Right ventricle myocardium inferior (tissue), 1 donor: Measurements from ENCODE around the gene GAB2. TPM values are rescaled to one million over a fixed set of nuclear protein-coding genes. Genes with fewer than 3 reads are reported as not detected.

Experiments
- ATAC-seq: fragments of 200-7000 bp; cut with Tn5 transposase; one replicate; pipeline ENCODE4 v1.9.1; 2020; ENCODE audit warnings: mild to moderate bottlenecking, moderate library complexity
- DNase-seq: peaks from one replicate; pipeline ENCODE4 v3.0.0; 2021; ENCODE audit errors: missing footprints
- intact Hi-C: fragments of 100-400 bp; cut with DNase I; formaldehyde crosslinking; loops from one replicate; pipeline ENCODE4 v1.11.0; 2022
- total RNA-seq: library from RNA; stranded (reverse); fragmentation: NEBNext Ultra II Directional; extraction: Animal tissue kit (Norgen Biotek cat#: 25700); gene quantifications from one replicate; pipeline ENCODE4 v1.2.1, GENCODE V29; 2021
- donor health status: DM: no; HTN: yes; CAD: no; lungs with severe emphysema.

The GAB2 gene
- total RNA-seq, 1 donor from 2014 or later = 15.6 TPM

DNA sequence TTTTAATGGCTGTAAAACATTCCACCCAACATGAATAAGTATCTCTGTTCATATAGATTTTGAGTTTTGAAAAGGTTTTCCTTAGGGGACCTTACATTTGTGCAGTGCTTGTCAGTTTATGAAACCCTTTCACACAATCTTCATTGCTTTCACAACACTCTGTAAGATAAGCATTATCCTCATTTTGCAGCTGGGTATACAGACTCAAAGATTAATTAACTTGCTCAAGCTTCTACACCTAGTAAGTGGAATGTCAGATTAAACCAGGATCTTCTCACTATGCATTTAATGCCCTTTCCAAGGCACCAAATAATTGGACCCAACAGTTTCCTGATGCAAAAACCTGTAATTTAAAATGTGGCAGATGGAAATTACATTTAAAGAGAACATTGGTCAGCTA is 11.6 kb upstream of the GAB2 start:
- ATAC-seq (no peak), DNase-seq (no peak)
- intact Hi-C loops = no loop called here

DNA sequence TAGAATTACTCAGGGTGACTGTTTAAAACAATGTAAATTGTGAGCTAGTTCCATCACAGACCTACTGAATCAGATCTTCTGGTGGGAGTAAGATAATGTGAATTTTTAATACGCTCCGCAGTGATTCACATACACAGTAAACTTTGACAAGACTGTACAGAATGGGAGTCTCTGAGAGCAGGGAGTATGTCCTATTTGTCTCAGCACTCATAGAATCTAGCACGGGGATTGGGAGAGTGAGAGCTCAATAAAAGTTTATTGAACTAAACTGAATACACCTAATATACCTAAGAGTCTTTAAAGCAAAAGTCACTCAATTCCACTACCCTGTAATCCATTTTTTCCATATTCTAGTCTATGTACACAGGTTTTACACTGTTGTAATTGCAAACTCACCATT is 11.2 kb upstream of the GAB2 start:
- DNase-seq (no peak), ATAC-seq (no peak)
- intact Hi-C loops = no loop called here

DNA sequence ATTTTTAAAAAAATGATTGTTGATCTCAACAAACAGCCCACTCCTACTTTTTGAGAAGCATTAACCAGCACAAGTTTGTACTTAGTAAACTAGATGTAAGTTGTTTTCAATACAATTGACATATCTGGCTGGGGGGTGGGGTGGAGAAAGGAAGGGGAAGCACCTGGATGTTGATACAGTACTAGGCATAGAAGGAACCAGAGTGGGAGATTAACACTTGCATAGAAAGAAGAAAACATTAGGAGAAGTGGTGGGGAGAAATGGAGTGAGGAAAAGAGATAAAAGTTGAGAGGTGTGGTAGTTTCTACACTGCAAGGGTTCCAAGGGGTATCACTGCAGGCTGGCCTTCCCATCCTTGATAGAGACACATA is 10.6 kb upstream of the GAB2 start:
- ATAC-seq (no peak), DNase-seq (no peak)
- intact Hi-C loops = no loop called here

DNA sequence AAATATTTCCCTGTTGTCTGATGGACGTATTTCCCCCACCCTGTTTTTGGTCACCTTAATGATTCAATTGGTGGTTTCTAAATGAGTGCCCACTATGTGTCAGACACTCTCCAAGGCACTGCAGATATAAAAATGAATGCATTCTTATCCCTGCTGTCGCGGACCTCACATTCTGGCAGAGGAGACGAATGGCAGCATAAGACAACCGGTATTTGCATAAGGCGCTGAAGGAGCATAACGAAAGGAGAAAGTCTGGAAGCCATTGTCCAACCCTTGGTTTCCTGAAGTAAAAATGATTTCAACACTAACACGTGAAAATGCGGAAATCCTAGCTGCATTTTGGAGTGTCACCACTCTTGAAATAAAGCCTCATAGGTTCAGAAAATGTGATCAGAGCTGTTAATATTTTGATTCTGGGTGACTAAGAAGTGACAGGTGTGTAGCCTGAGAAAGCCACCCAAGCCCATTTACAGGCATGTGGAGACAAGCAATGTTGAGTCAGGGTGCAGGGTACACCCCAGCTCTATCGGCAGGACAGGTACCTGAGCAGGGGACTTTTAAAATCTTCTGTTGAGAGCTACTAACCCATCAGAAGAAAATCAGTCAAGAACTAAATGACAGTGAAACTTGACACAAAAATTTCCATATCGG is 10.1 kb upstream of the GAB2 start:
- DNase-seq (no peak), ATAC-seq (no peak)
- intact Hi-C loops = no loop called here

GRCh38 chr11:78426845-78427244 is 9.2 kb upstream of the GAB2 start:
- intact Hi-C loops = no loop called here
- DNase-seq = no peak
- ATAC-seq = no peak

DNA sequence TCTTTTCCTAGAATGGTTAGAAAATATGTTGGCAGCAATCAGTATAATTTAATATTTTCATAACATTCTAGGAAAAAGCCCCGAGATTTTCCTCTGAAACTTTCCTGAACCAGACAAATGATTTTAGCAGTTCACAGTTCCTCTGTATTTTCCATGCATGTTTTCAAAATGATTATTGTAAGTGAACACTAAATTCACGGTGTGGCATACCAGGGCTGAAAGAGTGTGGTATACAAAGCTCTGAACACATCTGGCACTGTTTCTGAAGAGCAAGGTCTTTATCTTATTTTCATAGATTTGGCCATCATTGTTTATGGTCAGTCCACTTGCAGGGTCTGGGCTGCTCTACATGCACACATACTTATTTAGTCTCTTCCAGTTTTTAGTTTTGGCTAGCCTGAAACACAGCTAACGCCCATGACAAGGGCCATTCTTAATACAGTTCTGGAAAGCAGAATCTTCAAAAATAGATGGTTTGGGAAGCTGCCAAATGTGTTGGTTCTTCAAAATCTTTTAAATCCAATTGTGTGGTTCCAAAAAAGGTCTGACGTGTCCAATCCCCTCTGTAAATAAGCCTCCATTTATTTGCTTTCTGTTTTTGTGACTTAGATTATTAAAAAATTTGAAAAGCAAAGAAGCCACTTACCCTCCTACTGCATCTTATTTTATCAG is 7.9 kb upstream of the GAB2 start:
- no peak for DNase-seq
- no peak for ATAC-seq
- intact Hi-C loops = no loop called here

DNA sequence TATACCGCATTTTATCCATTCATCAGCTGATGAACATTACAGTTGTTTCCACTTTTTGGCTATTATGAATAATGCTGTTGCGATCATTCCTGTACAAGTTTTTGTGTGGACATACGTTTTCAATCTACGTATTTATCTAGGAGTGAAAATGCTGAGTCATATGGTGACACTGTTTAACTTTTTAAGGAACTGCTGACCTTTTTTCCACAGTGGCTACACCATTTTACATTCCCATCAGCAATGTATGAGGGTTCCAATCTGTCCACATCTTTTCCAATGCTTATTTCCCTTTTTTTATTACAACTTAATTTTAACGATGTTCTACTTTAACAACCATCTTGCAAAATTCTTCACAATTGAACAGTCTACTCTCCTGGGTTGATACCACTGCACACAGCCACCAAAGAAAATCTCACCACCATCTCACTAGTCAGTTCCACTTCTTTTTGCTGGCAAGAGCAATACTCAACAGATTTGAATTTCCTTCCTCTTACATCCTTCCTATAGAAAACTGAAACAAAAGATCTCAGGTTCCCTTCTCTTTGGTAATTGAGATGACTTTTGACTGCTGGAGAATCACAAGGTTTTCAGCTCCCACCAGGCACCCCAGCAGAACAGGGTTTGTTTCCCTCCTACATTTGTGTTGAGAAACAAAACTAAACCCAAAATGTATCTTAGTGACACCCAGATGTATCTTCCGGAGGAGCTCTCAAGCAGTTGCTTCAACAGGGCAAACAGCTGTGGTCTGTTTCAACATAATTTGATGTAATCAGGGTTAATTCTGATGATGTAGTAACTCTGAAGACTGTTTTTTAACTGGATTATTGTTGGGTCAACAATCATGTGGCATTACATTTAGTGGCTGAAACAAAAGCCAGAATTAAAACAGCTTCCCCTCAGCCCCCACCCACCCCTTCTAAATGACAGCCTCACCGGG is 7.0 kb upstream of the GAB2 start:
- ATAC-seq = no peak
- intact Hi-C loops = no loop called here

DNA sequence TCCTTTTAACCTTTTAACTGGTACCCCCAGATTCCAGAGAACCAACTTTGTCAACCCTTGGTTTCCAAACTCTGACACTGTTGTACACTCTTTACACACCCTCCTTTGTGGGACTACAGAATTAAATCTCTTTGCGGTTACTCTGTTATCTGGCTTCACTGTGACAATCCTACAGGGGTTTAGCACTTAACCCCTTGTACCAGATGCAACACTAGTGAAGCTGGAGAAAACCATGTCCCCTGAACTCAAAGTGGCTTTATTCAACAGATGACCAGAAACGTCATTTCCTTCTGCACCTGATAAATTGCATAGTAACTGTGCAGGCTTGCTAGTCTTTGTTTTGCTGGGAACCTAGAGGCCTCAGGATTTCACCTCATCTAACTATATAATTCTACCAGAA is 5.6 kb upstream of the GAB2 start:
- DNase-seq = no peak
- no peak for ATAC-seq
- intact Hi-C loops = no loop called here

More for the DNA sequence above, 7.0 kb upstream of the GAB2 start:
- DNase-seq = no peak

DNA sequence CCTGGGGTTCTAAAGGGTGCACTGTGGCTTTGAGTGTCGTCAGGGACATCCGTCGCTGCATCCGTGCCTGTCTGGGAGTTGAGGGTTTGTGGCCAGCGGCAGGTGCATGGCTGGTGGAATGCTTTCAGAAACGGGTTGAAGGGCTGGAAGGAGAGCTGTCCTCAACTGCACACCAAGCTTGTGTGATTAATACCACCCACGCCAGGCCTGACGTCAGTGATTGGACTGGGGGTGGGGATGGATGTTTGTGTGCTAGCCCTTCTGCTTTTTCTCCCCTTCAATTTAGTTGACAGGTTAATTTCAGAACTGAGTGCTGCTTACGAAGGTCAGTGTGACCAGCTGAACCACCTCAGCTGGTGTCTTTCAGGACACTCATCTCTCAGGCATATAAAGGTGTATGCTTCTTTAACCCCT is 3.2 kb upstream of the GAB2 start:
- no peak for ATAC-seq
- DNase-seq = peak; percentile 81
- intact Hi-C loops = no loop called here

DNA sequence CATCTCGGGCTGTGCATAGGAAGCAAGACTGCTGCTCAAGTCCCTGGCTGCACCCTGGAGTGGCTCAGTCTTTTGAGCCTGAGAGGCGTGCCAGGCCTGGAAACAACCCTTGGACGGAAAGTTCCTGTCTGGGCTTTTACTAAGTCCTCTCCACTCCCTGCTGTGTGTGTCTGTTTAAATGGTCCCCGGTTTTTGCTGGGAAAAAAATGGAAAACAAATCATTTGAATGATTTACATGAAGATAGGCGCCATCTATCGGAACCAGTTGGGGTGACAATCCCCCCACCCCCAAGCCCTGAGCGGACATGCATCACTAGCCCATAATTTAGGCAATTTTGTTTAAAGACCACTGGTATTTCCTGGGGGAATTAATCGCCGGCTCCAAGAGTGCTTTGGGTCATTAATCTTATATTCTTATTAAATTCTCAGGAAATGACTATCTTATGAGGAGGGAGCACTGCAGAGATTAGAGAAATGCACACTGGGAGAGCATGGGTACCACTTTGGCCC is 2.7 kb upstream of the GAB2 start:
- peak; percentile 82 for DNase-seq
- intact Hi-C loops = no loop called here
- peak; percentile 41 for ATAC-seq

DNA sequence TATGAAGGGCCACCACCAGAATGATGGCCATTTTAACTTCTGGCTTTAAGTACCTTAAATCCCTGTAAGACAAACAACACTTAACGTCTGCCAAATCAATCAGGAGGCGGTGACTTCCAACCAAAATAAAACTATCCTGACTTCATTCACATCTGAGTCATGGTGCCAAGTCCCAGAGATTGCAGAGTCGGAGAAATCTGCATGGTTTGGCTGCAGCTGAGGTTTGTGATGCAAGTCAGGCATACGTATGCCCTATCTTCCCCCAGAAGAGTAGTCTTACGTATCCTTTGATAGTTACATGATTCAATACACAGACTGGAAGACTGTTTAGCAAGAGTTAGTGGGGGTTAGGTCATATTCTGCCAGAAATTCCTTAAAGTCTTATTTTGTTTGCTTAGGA is 1.7 kb upstream of the GAB2 start:
- ATAC-seq = peak; percentile 41
- intact Hi-C loops = loop anchor here (5.0 kb wide), 4 partner anchors 67 to 277 kb away; no protein-coding TSS in a partner anchor
- no peak for DNase-seq

GRCh38 chr11:78418584-78419211 is 1.1 kb upstream of the GAB2 start:
- ATAC-seq (no peak), DNase-seq (no peak)
- intact Hi-C loops = loop anchor here (5.0 kb wide), 4 partner anchors 66 to 276 kb away; no protein-coding TSS in a partner anchor

- ATAC-seq = peak; percentile 69
- intact Hi-C loops = loop anchor here (1.0 to 5.0 kb wide), 5 partner anchors 66 to 276 kb away; no protein-coding TSS in a partner anchor
- DNase-seq = peak; percentile 93
Measured at GRCh38 chr11:78417888-78418583, 416 bp upstream of the GAB2 start.

DNA sequence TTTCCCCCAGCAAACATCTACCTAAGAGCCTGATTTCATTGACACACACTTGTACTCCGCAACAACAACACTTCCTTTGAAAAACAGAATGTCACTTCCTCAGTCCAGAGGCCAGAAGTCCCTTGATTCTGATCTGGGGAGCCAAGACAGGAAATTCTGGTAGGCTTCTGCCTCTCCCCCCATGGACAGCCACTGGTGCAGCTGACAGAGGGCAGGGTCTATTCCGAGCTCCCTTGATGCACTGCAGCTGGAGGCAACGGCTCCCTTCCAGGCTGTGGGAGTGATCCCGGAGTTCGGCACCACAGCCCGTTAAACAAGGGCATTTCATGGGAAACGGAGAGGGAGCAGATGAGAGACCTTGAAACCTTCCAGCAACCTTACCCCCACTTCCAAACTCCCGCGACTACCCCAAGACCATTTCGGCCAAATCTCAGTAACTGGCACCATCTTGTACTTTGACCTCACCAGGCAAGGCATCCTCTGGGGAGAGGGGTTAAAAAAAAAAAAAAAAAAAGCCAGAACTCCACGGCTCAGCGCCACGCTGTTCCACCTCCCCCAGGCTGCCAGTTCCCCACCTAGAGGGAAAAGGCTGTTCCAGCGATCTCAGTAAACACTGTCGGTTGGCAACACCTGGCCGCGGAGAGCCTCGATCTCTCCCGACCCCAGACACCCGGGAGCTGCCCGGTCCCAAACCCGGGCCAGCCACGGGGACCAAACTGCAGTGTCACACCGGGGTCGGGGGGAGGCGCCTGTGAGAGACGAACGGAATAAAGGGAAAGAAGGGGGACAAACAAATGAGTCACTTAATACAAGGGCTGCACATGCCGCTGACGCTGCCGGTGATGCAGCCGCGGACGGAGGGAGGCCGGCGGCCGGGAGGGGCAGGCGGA is 1.1 kb downstream of the GAB2 start:
- ATAC-seq (peak; percentile 79), DNase-seq (peak; percentile 93)
- intact Hi-C loops = loop anchor here (1.0 to 5.0 kb wide), 5 partner anchors 64 to 274 kb away; no protein-coding TSS in a partner anchor

- ATAC-seq (no peak), DNase-seq (no peak)
- intact Hi-C loops = loop anchor here (5.0 kb wide), 4 partner anchors 63 to 273 kb away; no protein-coding TSS in a partner anchor
Measured at GRCh38 chr11:78415338-78415737, 2.3 kb downstream of the GAB2 start.

DNA sequence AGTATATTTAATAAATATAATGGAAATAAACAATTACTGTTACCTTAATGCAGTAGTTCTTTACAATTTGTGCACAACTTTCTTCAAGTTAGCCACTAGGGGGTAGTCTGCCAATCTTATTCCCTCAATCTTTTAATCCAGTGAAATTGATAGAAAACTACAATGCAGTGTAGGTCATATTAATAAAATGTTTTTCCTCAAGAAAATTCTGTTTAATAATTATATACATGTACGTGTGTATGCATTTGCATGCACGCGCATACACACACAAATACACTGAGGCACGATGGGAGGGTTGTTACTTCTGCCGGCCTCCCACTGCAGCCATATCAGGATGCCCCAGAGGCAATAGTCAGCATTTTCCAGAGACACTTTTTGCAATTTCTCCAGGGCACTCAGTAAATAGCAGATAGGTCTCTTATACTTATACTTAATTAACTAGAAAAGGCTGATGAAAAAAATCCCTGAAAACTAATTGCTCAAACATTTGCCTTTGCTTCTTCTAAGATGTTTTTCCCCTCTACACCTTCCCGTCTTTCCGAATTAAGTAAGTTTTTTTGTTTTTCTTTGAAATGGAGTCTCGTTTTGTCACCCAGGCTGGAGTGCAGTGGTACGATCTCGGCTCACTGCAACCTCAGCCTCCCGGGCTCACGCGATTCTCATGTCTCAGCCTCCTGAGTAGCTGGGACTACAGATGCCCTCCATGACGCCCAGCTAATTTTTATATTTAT is 3.1 kb downstream of the GAB2 start:
- DNase-seq (no peak), ATAC-seq (no peak)
- intact Hi-C loops = loop anchor here (5.0 kb wide), 4 partner anchors 62 to 272 kb away; no protein-coding TSS in a partner anchor
